ENCODE results near the gene EPRS1.
"Not testable (repeated sequence)": the region's sequence is repeated elsewhere in the genome, so short reads cannot be mapped to it uniquely, and the experiment has no call there.

The EPRS1 gene

GRCh38 chr1:220046052-220046930, at the start of gene EPRS1:
TSS of gene EPRS1 (minus strand) at chr1:220046505. CDS start at chr1:220046388, 117 bp downstream.
- H3K27ac Mint-ChIP-seq: peak within 1 kb of the TSS; percentile 99
- H3K36me3 Mint-ChIP-seq: peaks cover 5% of the 10 kb centered on the region
- no peaks in the 10 kb centered on the region for H3K9me3 Mint-ChIP-seq (ENCODE audit: low read depth)
- H3K4me1 Mint-ChIP-seq (ENCODE audit: low read depth): peaks cover 33% of the 10 kb centered on the region
- peak within 1 kb of the TSS; percentile 100 for H3K4me3 Mint-ChIP-seq
- no peaks in the 10 kb centered on the region for H3K27me3 Mint-ChIP-seq

- Mint-ChIP-seq H3K27me3 (no peaks in the 10 kb centered on the region), H3K9me3 (ENCODE audit: low read depth) (no peaks in the 10 kb centered on the region)
Measured at GRCh38 chr1:220094016-220094911, 48.0 kb upstream of the EPRS1 start, which contains the start of gene IARS2. TSS of gene IARS2 (plus strand) at chr1:220094132. CDS start at chr1:220094217, 85 bp downstream.

GRCh38 chr1:220093361-220094015, 47.2 kb upstream of the EPRS1 start:
- H3K4me1 Mint-ChIP-seq (ENCODE audit: low read depth): peaks cover 34% of the 10 kb centered on the region
- H3K27ac Mint-ChIP-seq: no peak overlapping the region
- H3K9me3 Mint-ChIP-seq (ENCODE audit: low read depth): no peaks in the 10 kb centered on the region
- H3K4me3 Mint-ChIP-seq: no peak overlapping the region
- H3K36me3 Mint-ChIP-seq: peaks cover 4% of the 10 kb centered on the region
- no peaks in the 10 kb centered on the region for H3K27me3 Mint-ChIP-seq

More at GRCh38 chr1:220094016-220094911, 48.0 kb upstream of the EPRS1 start, which contains the start of gene IARS2:
- peak within 1 kb of the TSS; percentile 16 for H3K27ac Mint-ChIP-seq
- H3K4me3 Mint-ChIP-seq: peak within 1 kb of the TSS; percentile 84
- H3K4me1 Mint-ChIP-seq (ENCODE audit: low read depth): peaks cover 34% of the 10 kb centered on the region
- peaks cover 4% of the 10 kb centered on the region for H3K36me3 Mint-ChIP-seq

GRCh38 chr1:220092694-220093093, 46.4 kb upstream of the EPRS1 start:
- no peak overlapping the region for H3K27ac Mint-ChIP-seq
- peaks cover 28% of the 10 kb centered on the region for H3K4me1 Mint-ChIP-seq (ENCODE audit: low read depth)
- no peaks in the 10 kb centered on the region for H3K27me3 Mint-ChIP-seq
- no peaks in the 10 kb centered on the region for H3K9me3 Mint-ChIP-seq (ENCODE audit: low read depth)
- H3K4me3 Mint-ChIP-seq: peak overlapping the region; percentile 9
- H3K36me3 Mint-ChIP-seq: no peaks in the 10 kb centered on the region

GRCh38 chr1:220089650-220090556, 43.6 kb upstream of the EPRS1 start, which contains the start of gene BPNT1:
TSS of gene BPNT1 (minus strand) at chr1:220089788. CDS start at chr1:220079846, 9,942 bp downstream.
- Mint-ChIP-seq H3K27me3 (no peaks in the 10 kb centered on the region), H3K4me1 (ENCODE audit: low read depth) (peaks cover 11% of the 10 kb centered on the region), H3K27ac (peak within 1 kb of the TSS; percentile 92), H3K4me3 (peak within 1 kb of the TSS; percentile 93), H3K9me3 (ENCODE audit: low read depth) (no peaks in the 10 kb centered on the region), H3K36me3 (no peaks in the 10 kb centered on the region)

GRCh38 chr1:220086261-220086686, 40.0 kb upstream of the EPRS1 start:
- not testable (repeated sequence) for H3K27me3 Mint-ChIP-seq; H3K4me3 Mint-ChIP-seq; H3K27ac Mint-ChIP-seq; H3K9me3 Mint-ChIP-seq (ENCODE audit: low read depth); H3K4me1 Mint-ChIP-seq (ENCODE audit: low read depth); H3K36me3 Mint-ChIP-seq

GRCh38 chr1:220084460-220084859, 38.2 kb upstream of the EPRS1 start:
- Mint-ChIP-seq H3K4me1 (ENCODE audit: low read depth) (peaks cover 2% of the 10 kb centered on the region), H3K4me3 (no peak overlapping the region), H3K9me3 (ENCODE audit: low read depth) (no peaks in the 10 kb centered on the region), H3K27me3 (no peaks in the 10 kb centered on the region), H3K27ac (no peak overlapping the region), H3K36me3 (peaks cover 11% of the 10 kb centered on the region)

- Mint-ChIP-seq H3K9me3 (ENCODE audit: low read depth) (no peaks in the 10 kb centered on the region), H3K36me3 (peaks cover 22% of the 10 kb centered on the region), H3K27ac (no peak overlapping the region)
Measured at GRCh38 chr1:220077887-220078286, 31.6 kb upstream of the EPRS1 start.

GRCh38 chr1:220076861-220077762, 30.8 kb upstream of the EPRS1 start:
- Mint-ChIP-seq H3K36me3 (peaks cover 26% of the 10 kb centered on the region), H3K4me3 (no peak overlapping the region), H3K27me3 (no peaks in the 10 kb centered on the region), H3K9me3 (ENCODE audit: low read depth) (no peaks in the 10 kb centered on the region), H3K27ac (no peak overlapping the region), H3K4me1 (ENCODE audit: low read depth) (no peaks in the 10 kb centered on the region)

More at GRCh38 chr1:220077887-220078286, 31.6 kb upstream of the EPRS1 start:
- no peak overlapping the region for H3K4me3 Mint-ChIP-seq
- H3K4me1 Mint-ChIP-seq (ENCODE audit: low read depth): no peaks in the 10 kb centered on the region
- no peaks in the 10 kb centered on the region for H3K27me3 Mint-ChIP-seq

- H3K36me3 Mint-ChIP-seq: peaks cover 15% of the 10 kb centered on the region
- H3K27ac Mint-ChIP-seq: no peak overlapping the region
- no peak overlapping the region for H3K4me3 Mint-ChIP-seq
- H3K4me1 Mint-ChIP-seq (ENCODE audit: low read depth): no peaks in the 10 kb centered on the region
- H3K27me3 Mint-ChIP-seq: no peaks in the 10 kb centered on the region
- H3K9me3 Mint-ChIP-seq (ENCODE audit: low read depth): no peaks in the 10 kb centered on the region
Measured at GRCh38 chr1:220067269-220068204, 21.2 kb upstream of the EPRS1 start.

GRCh38 chr1:220062629-220063028, 16.3 kb upstream of the EPRS1 start:
- Mint-ChIP-seq H3K27me3 (no peaks in the 10 kb centered on the region), H3K36me3 (peaks cover 11% of the 10 kb centered on the region), H3K9me3 (ENCODE audit: low read depth) (no peaks in the 10 kb centered on the region), H3K4me1 (ENCODE audit: low read depth) (no peaks in the 10 kb centered on the region), H3K4me3 (no peak overlapping the region), H3K27ac (no peak overlapping the region)

GRCh38 chr1:220060876-220061275, 14.6 kb upstream of the EPRS1 start:
- Mint-ChIP-seq H3K4me1 (ENCODE audit: low read depth) (no peaks in the 10 kb centered on the region), H3K9me3 (ENCODE audit: low read depth) (no peaks in the 10 kb centered on the region), H3K27me3 (no peaks in the 10 kb centered on the region), H3K4me3 (no peak overlapping the region), H3K36me3 (peaks cover 11% of the 10 kb centered on the region), H3K27ac (no peak overlapping the region)

Measured in activated naive CD8-positive, alpha-beta T cell (primary cell).